GM19043 (cell line): ENCODE data around the gene RAB7A.
"Not testable (repeated sequence)": the region's sequence is repeated elsewhere in the genome, so short reads cannot be mapped to it uniquely, and the experiment has no call there.

Source experiments
- ATAC-seq: cut with Tn5 transposase; IDR thresholded peaks from one replicate; pipeline ENCODE4 v1.9.1; 2021; ENCODE audit warnings: low read depth; ENCODE audit not compliant: unreplicated experiment

Gene RAB7A

DNA sequence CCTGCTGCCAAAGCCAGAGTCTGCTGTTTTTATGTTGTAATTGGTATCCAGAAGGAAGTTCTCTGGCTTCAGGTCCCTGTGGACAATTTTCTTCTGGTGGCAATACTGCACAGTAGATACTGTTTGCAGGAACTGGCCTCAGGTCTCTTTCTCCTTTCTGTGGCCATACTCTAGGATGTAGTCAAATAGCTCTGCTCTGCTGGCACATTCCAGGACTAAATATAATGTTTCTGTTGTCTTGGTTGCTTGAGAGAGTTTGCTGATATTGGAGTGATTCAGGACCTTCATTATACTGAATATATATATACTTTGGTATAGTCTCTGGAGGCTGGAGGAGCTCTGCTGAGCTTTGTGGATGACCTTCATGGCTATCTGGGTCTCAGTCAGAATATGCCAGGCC is 23.1 kb downstream of the RAB7A start:
- no peak for ATAC-seq

DNA sequence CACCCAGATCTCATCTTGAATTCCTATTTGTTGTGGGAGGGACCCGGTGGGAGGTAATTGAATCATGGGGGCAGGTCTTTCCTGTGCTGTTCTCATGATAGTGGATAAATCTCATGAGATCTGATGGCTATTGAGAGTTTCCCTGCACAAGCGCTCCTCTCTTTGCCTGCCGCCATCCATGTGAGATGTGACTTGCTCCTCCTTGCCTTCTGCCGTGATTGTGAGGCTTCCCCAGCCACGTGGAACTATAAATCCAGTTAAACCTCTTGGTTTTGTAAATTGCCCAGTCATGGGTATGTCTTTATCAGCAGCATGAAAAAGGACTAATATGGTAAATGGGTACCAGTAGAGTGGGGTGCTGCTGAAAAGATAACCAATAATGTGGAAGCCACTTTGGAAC is 23.6 kb downstream of the RAB7A start:
- ATAC-seq = not testable (repeated sequence)

DNA sequence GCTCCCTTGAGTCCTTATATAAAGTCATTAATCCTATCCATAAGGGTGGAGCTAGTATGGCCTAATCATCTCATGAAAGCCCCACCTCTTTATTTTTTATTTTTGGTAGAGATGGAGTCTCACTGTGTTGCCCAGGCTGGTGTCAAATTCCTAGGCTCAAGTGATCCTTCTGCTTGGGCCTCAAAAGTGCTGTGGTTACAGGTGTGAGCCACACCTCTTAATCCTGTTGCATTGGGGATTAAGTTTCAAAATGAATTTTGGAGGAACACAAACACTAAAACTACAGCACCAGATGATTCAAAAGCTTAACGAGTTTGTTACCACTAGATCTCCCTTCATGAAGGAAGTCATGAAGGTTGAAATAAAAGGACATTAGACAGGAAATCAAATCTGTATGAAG is 27.7 kb downstream of the RAB7A start:
- no peak for ATAC-seq

DNA sequence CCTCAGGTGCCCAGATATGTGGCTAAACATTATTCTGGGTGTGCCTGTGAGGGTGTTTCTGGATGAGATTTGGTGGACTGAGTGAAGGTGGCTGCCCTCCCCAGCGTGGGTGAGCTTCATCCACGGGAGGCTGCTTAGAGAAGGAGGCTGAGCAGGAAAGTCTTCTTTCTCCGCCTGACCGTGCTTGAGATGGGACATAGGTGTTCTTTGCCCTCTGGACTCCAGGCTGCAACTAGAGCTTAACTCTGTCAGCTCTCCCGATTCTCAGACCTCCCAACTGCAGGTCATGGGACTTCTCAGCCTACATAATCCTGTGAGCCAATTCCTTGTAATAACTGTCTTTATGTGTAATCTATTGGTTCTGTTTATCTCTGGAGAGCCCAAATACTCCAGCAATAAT is 34.1 kb downstream of the RAB7A start:
- ATAC-seq = no peak

DNA sequence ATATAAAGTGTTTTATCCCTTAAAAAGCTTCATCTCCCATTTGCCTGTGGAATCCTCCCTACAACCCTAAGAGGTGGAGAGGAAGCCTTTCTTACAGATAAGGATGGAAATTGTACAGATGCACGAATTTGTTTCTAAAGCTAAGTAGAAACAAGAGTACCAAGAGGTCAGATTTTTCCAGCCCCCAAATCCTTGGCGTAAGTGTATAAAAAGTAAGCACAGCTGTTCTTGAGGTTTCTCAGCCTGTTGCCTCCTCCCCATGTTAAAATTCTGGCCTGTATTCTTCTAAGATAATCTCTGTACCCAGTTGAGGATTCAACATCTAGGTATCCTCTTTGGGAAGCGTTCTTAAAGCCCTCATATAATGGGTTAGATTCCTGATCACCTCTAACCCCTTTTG is 34.9 kb downstream of the RAB7A start:
- ATAC-seq = no peak

DNA sequence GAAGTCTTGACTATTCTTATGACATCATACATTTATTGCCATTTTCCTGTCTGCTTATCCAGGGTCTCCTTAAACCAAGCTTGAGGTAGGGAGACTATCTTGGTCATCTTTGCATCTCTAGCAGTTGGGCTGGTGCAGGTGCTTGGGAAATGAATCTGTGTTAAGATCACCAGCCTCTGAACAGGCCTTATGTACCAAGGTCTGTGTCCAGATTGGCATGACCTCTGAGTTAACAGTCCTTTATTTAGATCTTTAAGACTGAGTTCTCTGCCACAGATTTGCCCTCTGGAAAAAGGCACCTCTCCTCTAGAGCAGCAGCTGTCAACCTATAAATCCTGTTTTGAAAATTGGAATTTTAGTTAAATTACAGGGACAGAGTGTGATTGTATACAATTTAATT is 35.4 kb downstream of the RAB7A start:
- no peak for ATAC-seq

DNA sequence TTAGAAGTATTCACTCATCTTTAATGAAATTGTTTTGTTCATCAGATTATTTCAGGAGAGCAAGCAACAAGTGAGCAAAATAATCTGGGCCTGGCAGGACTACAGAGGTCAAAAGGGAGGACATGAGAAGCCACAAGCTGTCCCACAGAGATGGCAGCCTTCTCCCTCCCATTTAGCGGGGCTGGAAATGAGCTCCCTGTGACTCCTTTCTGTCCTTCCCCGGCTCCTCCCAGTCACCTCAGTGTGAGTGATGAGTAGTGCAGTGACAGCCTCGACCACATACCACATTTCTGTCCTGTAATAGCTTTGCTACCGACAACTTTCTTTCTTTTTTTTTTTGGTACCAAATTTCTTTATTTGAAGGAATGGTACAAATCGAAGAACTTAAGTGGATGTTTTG is 38.0 kb downstream of the RAB7A start:
- no peak for ATAC-seq

DNA sequence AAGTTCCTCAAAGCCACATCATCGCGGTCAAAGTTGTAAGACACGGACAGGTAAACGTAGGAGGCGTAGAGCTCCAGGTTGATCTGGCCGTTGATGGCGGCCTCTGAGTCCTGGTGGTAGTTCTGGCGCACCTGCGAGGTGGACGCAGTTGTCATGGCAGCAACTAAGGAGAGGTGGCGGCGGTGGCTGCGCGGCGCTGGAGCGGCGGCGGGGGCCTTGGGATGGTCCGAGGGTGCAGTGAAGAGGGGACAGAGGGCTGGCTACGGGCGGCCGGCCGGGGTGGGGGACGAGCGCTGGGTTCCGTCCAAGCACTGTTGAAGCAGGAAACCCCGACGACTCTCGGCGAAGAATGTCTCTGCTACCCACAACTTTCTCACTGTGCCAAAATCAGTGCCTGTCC is 38.9 kb downstream of the RAB7A start:
- ATAC-seq = no peak

DNA sequence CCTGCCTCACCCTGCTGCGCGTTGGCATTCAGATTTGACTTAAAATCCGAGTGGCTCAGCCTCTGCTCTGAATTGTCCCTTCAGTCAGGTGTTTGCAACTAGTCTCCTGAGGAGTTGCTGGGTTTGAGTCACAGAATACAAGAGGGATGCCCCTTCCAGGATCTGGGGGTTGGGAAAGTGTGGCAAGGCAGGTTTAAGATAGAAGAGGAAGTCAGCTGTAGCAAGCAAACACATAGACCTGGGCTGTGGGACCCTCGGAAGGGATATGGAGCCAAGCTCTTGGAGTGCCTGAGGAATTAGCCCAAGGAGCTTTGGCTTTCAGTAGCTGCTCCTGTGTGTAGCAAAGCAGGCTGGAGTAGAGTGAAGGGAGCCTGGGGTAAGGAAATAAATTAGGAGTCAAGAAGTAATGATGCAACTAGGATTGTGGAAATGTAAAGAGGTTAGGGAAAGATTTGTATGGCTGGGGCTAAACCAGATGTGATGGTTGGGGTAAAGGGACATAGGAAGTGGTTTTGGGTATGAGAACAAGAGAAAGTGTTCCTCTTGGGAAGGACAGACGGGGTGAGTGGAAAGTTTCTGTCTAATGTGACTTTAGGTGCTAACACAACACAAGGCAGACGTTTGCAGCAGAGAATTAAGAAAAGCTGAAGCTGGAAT is 41.2 kb downstream of the RAB7A start:
- no peak for ATAC-seq

DNA sequence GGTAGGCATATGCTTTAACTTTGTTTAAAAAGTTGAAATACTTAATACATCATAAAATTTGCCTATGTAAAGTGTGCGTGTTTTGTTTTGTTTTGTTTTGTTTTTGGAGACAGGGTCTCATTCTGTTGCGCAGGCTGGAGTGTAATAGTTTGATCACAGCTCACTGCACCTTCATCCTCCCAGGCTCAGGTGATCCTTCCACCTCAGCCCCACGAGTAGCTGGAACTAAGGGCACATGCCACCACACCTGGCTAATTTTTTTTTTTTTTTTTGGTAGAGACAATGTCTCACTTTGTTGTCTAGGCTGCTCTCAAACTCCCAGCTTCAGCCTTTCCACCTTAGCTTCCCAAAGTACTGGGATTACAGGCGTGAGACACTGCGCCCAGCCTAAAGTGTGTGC is 42.5 kb downstream of the RAB7A start:
- ATAC-seq = no peak

DNA sequence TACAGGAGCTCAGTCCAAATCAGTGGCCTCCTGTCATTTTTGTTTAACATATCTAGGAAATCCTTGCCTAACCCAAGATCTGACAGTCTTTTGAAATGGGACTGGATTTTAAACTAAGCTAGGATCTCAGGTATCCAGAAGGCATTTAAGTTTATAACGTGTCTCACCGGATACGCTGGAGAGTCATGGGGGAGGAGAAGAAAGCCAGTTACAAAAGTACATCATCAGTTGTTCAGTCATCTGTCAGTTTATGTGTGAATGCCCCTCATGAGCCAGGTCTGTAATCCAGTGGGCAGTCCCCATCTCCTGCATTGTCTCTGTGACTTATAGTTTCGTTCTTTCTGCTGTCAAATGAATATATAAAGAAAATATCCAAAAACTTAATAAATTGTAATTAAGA is 44.4 kb downstream of the RAB7A start:
- no peak for ATAC-seq

DNA sequence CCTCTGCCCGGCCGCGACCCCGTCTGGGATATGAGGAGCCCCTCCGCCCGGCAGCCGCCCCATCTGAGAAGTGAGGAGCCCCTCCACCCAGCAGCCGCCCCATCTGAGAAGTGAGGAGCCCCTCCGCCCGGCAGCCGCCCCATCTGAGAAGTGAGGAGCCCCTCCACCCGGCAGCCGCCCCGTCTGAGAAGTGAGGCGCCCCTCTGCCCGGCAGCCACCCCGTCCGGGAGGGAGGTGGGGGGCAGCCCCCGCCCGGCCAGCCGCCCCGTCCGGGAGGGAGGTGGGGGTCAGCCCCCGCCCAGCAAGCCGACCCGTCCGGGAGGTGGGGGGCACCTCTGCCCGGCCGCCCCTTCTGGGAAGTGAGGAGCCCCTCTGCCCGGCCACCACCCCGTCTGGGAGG is 47.2 kb downstream of the RAB7A start:
- not testable (repeated sequence) for ATAC-seq

DNA sequence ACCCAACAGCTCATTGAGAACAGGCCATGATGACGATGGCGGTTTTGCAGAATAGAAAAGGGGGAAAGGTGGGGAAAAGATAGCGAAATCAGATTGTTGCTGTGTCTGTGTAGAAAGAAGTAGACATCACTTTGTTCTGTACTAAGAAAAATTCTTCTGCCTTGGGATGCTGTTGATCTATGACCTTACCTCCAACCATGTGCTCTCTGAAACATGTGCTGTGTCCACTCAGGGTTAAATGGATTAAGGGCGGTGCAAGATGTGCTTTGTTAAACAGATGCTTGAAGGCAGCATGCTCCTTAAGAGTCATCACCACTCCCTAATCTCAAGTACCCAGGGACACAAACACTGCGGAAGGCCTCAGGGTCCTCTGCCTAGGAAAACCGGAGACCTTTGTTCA is 47.6 kb downstream of the RAB7A start:
- ATAC-seq = not testable (repeated sequence)

DNA sequence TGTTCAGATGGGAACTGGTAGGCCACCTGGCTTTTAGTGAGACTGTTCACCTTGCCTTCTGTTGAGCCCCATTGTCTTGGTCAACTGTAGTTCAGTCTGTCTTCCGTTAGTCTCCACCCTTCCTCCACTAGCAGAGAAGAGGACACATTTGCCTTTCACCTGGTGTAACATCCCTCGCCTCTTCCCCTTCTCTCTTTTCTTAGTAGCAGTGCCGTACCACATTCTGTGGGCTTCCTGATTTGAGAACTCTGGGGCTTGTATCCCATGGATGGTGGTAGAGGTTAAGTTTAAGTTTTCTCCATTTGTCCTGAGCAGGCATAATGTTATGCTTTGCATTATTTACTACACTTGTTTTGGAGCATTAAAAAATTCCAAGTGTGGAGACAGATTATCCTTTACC is 49.3 kb downstream of the RAB7A start:
- no peak for ATAC-seq

DNA sequence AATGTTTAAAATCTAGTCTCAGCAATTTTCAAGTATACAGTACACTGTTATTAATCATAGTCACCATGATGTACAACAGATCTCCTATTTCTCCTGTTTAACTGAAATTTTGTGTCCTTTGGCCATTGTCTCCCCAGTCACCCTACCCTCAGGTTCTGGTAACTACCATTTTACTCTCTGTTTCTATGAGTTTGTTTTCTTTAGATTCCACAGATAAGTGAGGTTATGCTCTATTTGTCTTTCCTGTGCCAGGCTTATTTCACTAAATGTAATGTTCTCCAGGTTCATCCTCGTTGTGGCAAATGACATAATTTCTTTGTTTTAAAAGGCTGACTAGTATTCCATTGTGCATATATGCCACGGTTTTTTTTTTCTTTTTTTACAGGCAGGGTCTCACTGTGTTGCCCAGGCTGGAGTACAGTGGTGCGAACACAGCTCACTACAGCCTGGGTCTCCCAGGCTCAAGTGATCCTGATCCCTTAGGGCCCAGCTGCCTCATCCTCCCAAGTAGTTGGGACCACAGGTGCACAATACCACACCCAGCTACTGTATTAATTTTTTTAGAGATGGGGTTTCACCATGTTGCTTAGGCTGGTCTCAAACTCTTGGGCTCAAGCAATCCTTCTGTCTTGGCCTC is 50.0 kb downstream of the RAB7A start:
- no peak for ATAC-seq

DNA sequence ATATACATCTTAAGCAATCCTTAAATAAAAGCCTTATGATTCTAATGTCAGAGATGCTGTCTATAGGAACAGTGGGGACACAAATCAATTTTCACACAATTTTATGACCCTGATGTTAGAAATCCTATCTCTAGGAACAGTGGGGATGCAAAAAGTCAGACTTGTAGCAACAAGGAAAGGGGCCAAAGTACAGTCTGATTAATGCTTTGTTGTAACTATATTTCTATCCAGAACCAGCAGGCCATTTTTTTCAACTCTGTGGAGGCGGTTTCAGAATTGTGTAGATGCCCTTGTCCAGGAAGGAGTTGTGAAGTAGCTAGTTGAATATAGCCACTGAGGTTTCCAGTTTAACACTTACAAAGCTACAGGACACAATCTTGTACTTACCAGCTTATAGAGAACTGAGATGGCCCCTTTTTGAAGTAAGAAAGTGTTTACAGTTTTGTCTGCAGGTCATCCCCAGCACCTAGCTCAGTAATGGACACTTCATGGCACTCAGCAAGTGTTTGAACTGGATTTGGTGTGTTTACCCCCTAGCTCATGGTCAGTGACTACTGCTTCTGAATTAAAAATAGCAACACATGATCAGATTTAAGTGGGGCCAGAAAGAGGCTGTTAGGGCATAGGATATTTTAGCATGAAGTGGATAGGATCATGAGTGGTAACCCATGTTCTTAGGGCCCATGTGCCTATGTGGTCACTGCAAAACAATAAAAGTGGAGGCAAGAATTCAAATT is 54.3 kb downstream of the RAB7A start:
- no peak for ATAC-seq

DNA sequence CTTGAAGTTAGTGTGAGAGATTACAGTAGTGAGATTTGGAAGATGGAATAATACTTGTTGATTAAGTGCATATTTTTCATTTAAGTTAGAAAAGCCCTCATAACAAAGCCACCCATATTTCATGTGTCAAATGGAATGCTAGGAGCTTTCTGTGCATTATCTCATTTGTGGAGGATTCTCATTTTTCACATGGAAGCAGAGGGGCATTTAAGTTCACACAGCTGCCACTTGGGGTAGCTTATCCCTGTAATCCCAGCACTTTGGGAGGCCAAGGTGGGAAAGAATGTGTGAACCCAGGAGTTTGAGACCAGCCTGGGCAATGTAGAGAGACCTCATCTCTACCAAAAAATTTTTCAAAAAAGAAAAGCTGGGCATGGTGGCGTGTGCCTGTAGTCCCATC is 55.2 kb downstream of the RAB7A start:
- no peak for ATAC-seq

DNA sequence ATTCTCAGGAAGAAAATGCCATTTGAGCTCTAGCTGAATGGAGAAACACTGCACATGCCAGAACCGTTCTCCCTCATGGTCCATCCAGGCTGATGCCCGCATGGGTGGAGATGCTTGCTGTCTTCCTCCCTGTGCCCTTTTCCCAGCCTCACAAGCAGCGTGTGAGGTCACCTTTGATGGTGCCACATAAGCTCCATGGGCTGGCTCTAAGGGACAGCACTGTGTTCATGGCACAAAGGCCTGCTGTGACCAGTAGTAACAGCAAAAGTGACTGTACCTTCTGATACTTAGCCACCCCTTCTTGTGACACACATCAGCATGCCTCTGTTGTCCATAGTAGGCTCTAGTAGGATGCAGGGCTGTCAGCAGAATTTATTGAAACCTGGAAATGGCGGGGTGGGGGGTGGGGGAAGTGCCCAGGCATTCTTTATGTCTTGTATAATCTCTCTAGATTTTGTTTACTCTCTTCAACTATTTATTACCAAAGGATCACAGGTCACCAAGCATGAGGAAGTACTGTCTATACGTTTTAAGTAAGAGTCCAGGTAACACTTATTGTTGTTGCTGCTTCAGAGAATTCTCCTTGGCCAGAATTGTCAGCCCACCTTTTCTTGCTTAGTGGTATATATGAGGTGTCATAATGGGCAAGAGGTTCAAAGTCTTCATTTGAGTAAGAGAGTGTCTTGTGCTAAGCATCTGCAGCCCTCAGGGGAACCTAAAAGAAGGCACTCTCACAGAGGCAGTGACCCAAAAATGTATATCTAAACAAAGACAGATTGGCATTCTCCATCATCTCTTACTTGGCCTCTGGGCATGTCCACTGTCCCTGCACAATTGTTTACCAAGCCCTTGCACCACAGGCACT is 56.5 kb downstream of the RAB7A start:
- no peak for ATAC-seq

DNA sequence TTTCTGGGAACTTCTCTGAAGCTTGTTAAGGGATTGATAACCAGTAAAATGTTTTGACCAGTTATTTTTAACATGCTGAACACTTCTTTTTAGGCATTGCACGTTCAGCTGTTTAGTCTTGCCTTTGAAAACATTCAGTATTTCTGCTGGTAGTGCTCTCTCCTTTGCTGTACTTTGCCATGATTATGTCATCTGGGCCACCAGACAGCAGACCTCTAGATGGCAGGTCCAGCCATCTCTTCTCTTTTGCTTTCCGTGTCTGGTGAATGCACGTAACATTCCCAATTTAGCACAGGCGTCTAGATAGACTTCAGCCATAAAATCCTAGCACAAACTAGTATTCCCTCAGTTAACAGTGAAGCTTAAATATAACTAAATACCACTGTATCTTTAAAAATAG is 57.8 kb downstream of the RAB7A start:
- ATAC-seq = no peak

DNA sequence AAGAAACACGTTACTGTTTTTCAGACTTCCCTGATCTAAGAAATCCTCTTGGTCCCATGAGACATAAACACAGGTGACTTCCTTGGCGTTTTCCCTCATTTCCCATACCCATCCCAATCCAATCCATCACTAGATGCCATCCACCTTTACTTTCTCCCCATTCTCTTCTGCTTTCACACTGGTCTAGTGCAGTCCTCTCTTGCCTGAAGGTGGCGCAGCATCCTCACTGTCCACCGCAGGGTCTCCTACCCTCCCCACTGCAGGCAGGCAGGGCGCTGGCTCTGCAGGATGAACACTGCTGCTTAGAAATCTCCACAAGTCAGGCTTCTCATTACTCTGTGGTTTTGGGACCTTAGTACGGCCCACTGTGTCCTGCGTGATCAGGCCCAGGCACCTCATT is 58.2 kb downstream of the RAB7A start:
- no peak for ATAC-seq

DNA sequence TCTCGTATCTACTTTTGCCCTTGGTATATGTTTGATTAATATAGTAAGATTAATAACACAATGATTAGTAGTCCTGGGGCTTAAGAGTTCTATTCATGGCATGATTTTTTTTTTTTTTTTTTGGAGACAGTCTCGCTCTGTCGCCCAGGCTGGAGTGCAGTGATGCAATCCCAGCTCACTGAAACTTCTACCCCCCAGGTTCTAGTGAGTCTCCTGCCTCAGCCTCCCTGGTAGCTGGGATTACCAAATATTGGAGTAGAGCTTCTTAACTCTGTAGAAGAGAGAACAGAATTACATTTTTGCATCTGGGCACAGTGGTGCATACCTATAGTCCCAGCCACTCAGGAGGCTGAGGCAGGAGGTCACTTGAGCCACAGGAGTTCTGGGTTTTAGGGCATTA is 58.9 kb downstream of the RAB7A start:
- ATAC-seq = no peak
